Prostate gland (tissue), 2 donors: ENCODE measurements around the gene GPR32. TPM values are rescaled to one million over a fixed set of nuclear protein-coding genes. Genes with fewer than 3 reads are reported as not detected.
"Not testable (repeated sequence)": the region's sequence is repeated elsewhere in the genome, so short reads cannot be mapped to it uniquely, and the experiment has no call there.

Source experiments
- DNase-seq: peaks from one replicate; pipeline ENCODE4 v3.0.0-alpha.2; 2019; ENCODE audit warnings: low spot score
- H3K27ac ChIP-seq, 2 donors: fragments of 200-600 bp; sonication (generic); 2 replicates each; pipeline ENCODE4 v1.5.1; 2017 to 2019
- H3K27me3 ChIP-seq: fragments of 200-600 bp; sonication (generic); replicated peaks from 2 replicates; pipeline ENCODE4 v1.5.1; 2019; ENCODE audit not compliant: insufficient read depth
- H3K36me3 ChIP-seq, 2 donors: fragments of 200-600 bp; sonication (generic); 1 replicate in 1 of 2; 2 replicates in 1 of 2; pipeline versions ENCODE4 v1.5.1 to v1.8.1; 2017 to 2019
- H3K4me1 ChIP-seq: fragments of 200-600 bp; sonication (generic); replicated peaks from 2 replicates; pipeline ENCODE4 v1.5.1; 2019
- H3K4me3 ChIP-seq, 2 donors: fragments of 200-600 bp; sonication (generic); 2 replicates each; pipeline ENCODE4 v1.5.1; 2017 to 2019
- H3K9me3 ChIP-seq: fragments of 200-600 bp; sonication (generic); 2 replicates; pipeline ENCODE4 v1.5.1; 2017
- POLR2A ChIP-seq: fragments of 450-650 bp; IDR thresholded peaks from one replicate; pipeline ENCODE4 v1.6.1; 2016; ENCODE audit warnings: antibody characterized with exemption, mild to moderate bottlenecking
- POLR2AphosphoS5 ChIP-seq: sonication (generic); formaldehyde crosslinking; IDR thresholded peaks from one replicate; pipeline ENCODE4 v1.6.1; 2017; ENCODE audit warnings: antibody characterized with exemption
- WGBS: methylation state at CpG from one replicate; pipeline ENCODE4 v1.1.5; 2018; 5-methylcytosine and 5-hydroxymethylcytosine counted together
- intact Hi-C: fragments of 100-400 bp; cut with DNase I; formaldehyde crosslinking; loops from one replicate; pipeline ENCODE4 v1.14.2; 2022
- total RNA-seq, 2 donors: library from RNA; depleted of rRNA; stranded (reverse); fragments of >200 nt; gene quantifications; one replicate each; pipeline ENCODE4 v1.1.0, GENCODE V29; 2016
- TF ChIP-seq, protein P1 (sequence below), 4 experiments: fragments of 200-600 bp in 2 of 4; fragments of 450-650 bp in 2 of 4; sonication (generic) in 2 of 4; IDR thresholded peaks; 1 replicate in 3 of 4; 2 replicates in 1 of 4; pipeline ENCODE4 v1.5.1; 2016 to 2019; ENCODE audit warnings: antibody characterized with exemption in 4 of 4, mild to moderate bottlenecking in 2 of 4, moderate library complexity in 2 of 4

Gene GPR32
- total RNA-seq, 2 donors from 2014 or later, result not detected

DNA sequence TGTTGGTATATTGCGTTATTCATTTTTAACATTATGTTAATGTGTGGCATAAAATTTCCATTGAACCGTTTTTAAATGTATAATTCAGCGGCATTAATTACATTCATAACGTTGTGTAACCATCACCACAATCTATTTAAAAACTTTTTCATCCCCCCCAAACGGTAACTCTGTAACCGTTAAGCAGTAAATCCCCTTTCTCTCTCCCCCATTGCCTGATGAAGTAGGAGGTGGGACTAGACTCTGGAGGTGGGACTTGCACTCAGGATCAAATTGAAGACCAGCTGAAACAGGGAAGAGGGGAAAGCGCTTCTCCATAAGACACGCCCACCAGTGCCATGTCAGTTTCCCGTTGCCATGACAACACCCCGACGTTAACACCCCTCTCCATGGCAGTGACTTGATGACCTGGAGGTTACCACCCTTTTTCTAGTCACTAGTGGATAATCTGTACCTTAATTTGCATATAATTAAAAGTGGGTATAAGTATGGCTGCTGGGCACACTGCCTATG, 30.3 kb upstream of the GPR32 start:
- no peaks in the 10 kb centered on the region for H3K36me3 ChIP-seq
- TF ChIP-seq, protein P1, sequence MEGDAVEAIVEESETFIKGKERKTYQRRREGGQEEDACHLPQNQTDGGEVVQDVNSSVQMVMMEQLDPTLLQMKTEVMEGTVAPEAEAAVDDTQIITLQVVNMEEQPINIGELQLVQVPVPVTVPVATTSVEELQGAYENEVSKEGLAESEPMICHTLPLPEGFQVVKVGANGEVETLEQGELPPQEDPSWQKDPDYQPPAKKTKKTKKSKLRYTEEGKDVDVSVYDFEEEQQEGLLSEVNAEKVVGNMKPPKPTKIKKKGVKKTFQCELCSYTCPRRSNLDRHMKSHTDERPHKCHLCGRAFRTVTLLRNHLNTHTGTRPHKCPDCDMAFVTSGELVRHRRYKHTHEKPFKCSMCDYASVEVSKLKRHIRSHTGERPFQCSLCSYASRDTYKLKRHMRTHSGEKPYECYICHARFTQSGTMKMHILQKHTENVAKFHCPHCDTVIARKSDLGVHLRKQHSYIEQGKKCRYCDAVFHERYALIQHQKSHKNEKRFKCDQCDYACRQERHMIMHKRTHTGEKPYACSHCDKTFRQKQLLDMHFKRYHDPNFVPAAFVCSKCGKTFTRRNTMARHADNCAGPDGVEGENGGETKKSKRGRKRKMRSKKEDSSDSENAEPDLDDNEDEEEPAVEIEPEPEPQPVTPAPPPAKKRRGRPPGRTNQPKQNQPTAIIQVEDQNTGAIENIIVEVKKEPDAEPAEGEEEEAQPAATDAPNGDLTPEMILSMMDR (IDR thresholded peaks at IDR 0.05), result no peak
- TF ChIP-seq POLR2AphosphoS5, result no peak
- no peak for TF ChIP-seq POLR2A
- H3K27ac ChIP-seq, result no peak overlapping the region
- no peaks in the 10 kb centered on the region for H3K9me3 ChIP-seq
- no peak overlapping the region for H3K4me3 ChIP-seq
- 60% methylated on average over 11 of the region's 11 CpGs for WGBS
- DNase-seq, result no peak
- intact Hi-C loops, result no loop called here
- H3K27me3 ChIP-seq, result peaks cover 3% of the 10 kb centered on the region
- H3K4me1 ChIP-seq, result no peaks in the 10 kb centered on the region

DNA sequence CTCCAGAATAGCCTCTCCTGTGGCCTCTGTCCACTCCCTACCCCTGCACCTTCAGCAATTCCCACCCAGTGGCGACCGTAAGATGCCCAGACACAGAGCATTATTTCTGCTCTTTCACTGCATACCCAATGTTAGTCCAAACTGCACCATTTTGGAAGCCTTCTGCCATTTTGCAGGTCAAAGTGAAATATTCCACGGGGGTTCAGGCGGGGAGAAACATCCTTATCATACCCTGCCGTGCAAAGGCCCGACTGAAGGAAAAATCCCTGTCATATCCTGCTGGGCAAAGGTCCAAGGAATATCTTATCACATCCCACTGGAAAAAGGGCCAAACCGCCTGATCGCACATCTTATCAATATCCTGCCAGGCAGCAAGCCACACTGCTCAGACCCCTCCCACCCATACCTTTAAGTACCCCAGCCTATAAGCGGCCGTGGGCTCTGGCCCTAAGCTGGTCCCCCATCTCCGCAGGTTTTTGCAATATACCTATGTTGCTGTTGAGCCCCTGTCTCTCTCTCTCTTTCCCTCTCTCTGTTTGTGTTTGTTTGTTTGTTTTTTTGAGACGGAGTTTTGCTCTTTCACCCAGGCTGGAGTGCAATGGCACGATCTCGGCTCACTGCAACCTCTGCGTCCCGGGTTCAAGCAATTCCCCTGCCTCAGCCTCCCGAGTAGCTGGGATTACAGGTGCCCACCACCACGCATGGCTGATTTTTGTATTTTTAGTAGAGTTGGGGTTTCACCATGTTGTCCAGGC, 28.9 kb upstream of the GPR32 start:
- no peaks in the 10 kb centered on the region for H3K4me1 ChIP-seq
- H3K27ac ChIP-seq, result no peak overlapping the region
- DNase-seq, result no peak
- intact Hi-C loops, result no loop called here
- H3K4me3 ChIP-seq, result no peak overlapping the region
- TF ChIP-seq, protein P1 (IDR thresholded peaks at IDR 0.05), result no peak
- TF ChIP-seq POLR2A (no peak), POLR2AphosphoS5 (no peak)
- peaks cover 3% of the 10 kb centered on the region for H3K27me3 ChIP-seq
- WGBS, result 72% methylated on average over 18 of the region's 18 CpGs
- H3K36me3 ChIP-seq, result no peaks in the 10 kb centered on the region
- H3K9me3 ChIP-seq, result no peaks in the 10 kb centered on the region

DNA sequence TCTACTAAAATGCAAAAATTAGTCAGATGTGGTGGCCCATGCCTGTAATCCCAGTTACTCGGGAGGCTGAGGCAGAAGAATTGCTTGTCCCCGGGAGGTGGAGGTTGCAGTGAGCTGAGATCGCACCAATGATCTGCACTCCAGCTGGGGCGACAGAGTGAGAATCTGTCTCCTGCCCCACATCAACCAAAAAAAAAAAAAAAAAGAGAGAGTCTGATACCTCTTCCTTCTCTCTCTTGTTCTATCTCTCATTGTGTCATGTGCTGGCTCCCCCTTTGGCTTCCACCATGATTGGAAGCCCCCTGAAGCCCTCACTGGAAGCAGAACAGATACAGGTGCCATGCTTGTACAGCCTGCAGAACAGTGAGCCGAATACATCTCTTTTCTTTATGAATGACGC, 26.7 kb upstream of the GPR32 start:
- DNase-seq, result no peak

DNA sequence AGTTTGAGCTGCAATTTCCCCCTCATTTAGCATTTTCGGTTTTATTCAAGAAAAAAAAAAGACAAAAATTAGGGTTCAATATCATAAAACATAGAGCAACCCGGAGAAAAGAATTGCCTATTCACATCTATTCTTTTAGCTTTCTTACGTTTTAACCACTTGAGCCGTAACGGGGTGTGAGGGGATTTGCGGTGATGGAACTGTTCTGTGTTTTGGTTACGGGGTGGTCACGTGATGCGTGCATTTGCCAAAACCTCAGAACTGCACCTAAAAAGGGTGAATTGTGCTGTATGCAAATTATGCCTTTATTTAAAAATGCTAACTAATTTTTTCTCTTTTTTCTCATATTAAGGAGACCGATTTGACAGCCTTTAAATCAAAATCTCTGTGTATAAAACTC, 25.0 kb upstream of the GPR32 start:
- intact Hi-C loops, result no loop called here
- Histone ChIP-seq H3K36me3 (no peaks in the 10 kb centered on the region), H3K9me3 (no peaks in the 10 kb centered on the region), H3K4me1 (no peaks in the 10 kb centered on the region), H3K4me3 (no peak overlapping the region), H3K27me3 (no peaks in the 10 kb centered on the region), H3K27ac (no peak overlapping the region)
- TF ChIP-seq, protein P1 (IDR thresholded peaks at IDR 0.05), result no peak
- no peak for TF ChIP-seq POLR2A
- 63% methylated on average over 10 of the region's 10 CpGs for WGBS
- no peak for DNase-seq

More for the DNA sequence above, 26.7 kb upstream of the GPR32 start:
- no peak overlapping the region for H3K4me3 ChIP-seq
- intact Hi-C loops, result no loop called here
- H3K27me3 ChIP-seq, result peaks cover 3% of the 10 kb centered on the region
- WGBS, result 79% methylated on average over 6 of the region's 6 CpGs
- no peaks in the 10 kb centered on the region for H3K9me3 ChIP-seq
- no peak for TF ChIP-seq POLR2AphosphoS5
- TF ChIP-seq POLR2A, result no peak
- TF ChIP-seq, protein P1 (IDR thresholded peaks at IDR 0.05), result no peak
- no peaks in the 10 kb centered on the region for H3K36me3 ChIP-seq
- H3K27ac ChIP-seq, result no peak overlapping the region
- no peaks in the 10 kb centered on the region for H3K4me1 ChIP-seq

DNA sequence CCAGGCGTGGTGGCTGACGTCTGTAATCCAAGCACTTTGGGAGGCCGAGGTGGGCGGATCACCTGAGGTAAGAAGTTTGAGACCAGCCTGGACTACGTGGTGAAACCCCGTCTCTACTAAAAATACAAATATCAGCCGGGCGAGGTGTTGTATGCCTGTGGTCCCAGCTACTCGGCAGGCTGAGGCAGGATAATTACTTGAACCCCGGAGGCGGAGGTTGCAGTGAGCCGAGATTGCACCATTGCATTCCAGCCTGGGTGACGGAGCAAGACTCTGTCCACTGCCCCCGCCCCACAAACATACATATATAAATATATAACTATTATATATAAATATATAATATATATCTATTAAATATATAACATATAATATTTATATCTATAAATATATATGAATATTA, 23.1 kb upstream of the GPR32 start:
- intact Hi-C loops, H3K27me3 ChIP-seq, H3K4me1 ChIP-seq, DNase-seq, H3K4me3 ChIP-seq, H3K36me3 ChIP-seq, H3K27ac ChIP-seq, H3K9me3 ChIP-seq: not testable (repeated sequence)
- WGBS, result 88% methylated on average over 14 of the region's 14 CpGs
